Spinal cord (tissue), 10 donors: ENCODE data around the gene BTG1. TPM values are rescaled to one million over a fixed set of nuclear protein-coding genes. Genes with fewer than 3 reads are reported as not detected.
"Not testable (repeated sequence)": the region's sequence is repeated elsewhere in the genome, so short reads cannot be mapped to it uniquely, and the experiment has no call there.

ENCODE experiments used
- DNase-seq, 6 donors: peaks; one replicate each; pipeline versions ENCODE4 v3.0.0 to v3.0.0-alpha.2; 2013 to 2015; ENCODE audit warnings: low spot score in 6 of 6, low read depth in 4 of 6
- H3K27ac ChIP-seq: one replicate; pipeline ENCODE4 v1.5.1; 2013; ENCODE audit warnings: low read depth, low read length, control low read depth
- H3K27me3 ChIP-seq: one replicate; pipeline ENCODE4 v1.6.1; 2013; ENCODE audit warnings: low read length; ENCODE audit not compliant: control insufficient read depth, insufficient read depth
- H3K36me3 ChIP-seq: one replicate; pipeline ENCODE4 v1.6.1; 2013; ENCODE audit warnings: low read length; ENCODE audit not compliant: control insufficient read depth, insufficient read depth
- H3K4me1 ChIP-seq: one replicate; pipeline ENCODE4 v1.6.1; 2013; ENCODE audit warnings: low read length; ENCODE audit not compliant: control insufficient read depth, insufficient read depth
- H3K4me3 ChIP-seq: one replicate; pipeline ENCODE4 v1.5.1; 2013; ENCODE audit warnings: low read depth, low read length, control low read depth
- H3K9me3 ChIP-seq: one replicate; pipeline ENCODE4 v1.6.1; 2013; ENCODE audit warnings: low read length; ENCODE audit not compliant: control insufficient read depth, insufficient read depth
- WGBS: methylation state at CpG from one replicate; pipeline ENCODE4 v1.1.5; 2013; ENCODE audit warnings: missing lambda C conversion rate; ENCODE audit not compliant: insufficient coverage; 5-methylcytosine and 5-hydroxymethylcytosine counted together
- polyA plus RNA-seq, 2 donors: library from polyadenylated mRNA; unstranded; fragments of 120-200 nt; gene quantifications; one replicate each; pipeline ENCODE4 v1.2.1, GENCODE V29; 2013; ENCODE audit not compliant: insufficient read length in 2 of 2
- total RNA-seq, 2 donors: library from RNA; depleted of rRNA in 1 of 2; stranded (reverse); fragments of 120-200 nt in 1 of 2; fragments of >200 nt in 1 of 2; gene quantifications; one replicate each; pipeline versions ENCODE4 v1.2.3 to v1.2.4, GENCODE V29; 2013 to 2014
- donor health status: healthy.

Gene BTG1
- total and polyA plus RNA-seq, 4 donors, result 15.5 to 65.9 (median 42.8) TPM

GRCh38 chr12:92136026-92136730 lies 9.5 kb downstream of the BTG1 start:
- H3K27ac ChIP-seq, result peak overlapping the region; percentile 36
- H3K4me1 ChIP-seq, result peaks cover 3% of the 10 kb centered on the region

GRCh38 chr12:92135541-92135940 lies 10.1 kb downstream of the BTG1 start:
- WGBS, result no CpG with 5 or more reads among the region's 8 CpGs
- not testable (repeated sequence) for DNase-seq, H3K9me3 ChIP-seq, H3K36me3 ChIP-seq, H3K4me1 ChIP-seq, H3K4me3 ChIP-seq, H3K27ac ChIP-seq, H3K27me3 ChIP-seq

More at GRCh38 chr12:92136026-92136730, 9.5 kb downstream of the BTG1 start:
- no peaks in the 10 kb centered on the region for H3K27me3 ChIP-seq
- H3K36me3 ChIP-seq, result no peaks in the 10 kb centered on the region
- H3K4me3 ChIP-seq, result no peak overlapping the region
- H3K9me3 ChIP-seq, result no peaks in the 10 kb centered on the region
- WGBS, result 50% methylated on average over 5 of the region's 8 CpGs
- DNase-seq, result peak in 1 of 6 donors; percentile 34

- Histone ChIP-seq H3K36me3 (no peaks in the 10 kb centered on the region), H3K27ac (no peak overlapping the region), H3K4me1 (peaks cover 6% of the 10 kb centered on the region), H3K27me3 (no peaks in the 10 kb centered on the region), H3K9me3 (no peaks in the 10 kb centered on the region), H3K4me3 (no peak overlapping the region)
- no CpG with 5 or more reads among the region's 5 CpGs for WGBS
- DNase-seq, result no peak
Measured at GRCh38 chr12:92134638-92135274, 10.9 kb downstream of the BTG1 start.

- Histone ChIP-seq H3K4me1 (peaks cover 6% of the 10 kb centered on the region), H3K36me3 (no peaks in the 10 kb centered on the region), H3K27me3 (no peaks in the 10 kb centered on the region), H3K4me3 (no peak overlapping the region), H3K27ac (no peak overlapping the region), H3K9me3 (no peaks in the 10 kb centered on the region)
- WGBS, result 17% methylated on average over 1 of the region's 3 CpGs
- no peak for DNase-seq
Measured at GRCh38 chr12:92133795-92134637, 11.6 kb downstream of the BTG1 start.

GRCh38 chr12:92133171-92133570 lies 12.5 kb downstream of the BTG1 start:
- H3K36me3 ChIP-seq, result no peaks in the 10 kb centered on the region
- WGBS, result no CpG with 5 or more reads among the region's 1 CpG
- H3K9me3 ChIP-seq, result no peaks in the 10 kb centered on the region
- H3K27me3 ChIP-seq, result no peaks in the 10 kb centered on the region
- H3K4me1 ChIP-seq, result peaks cover 6% of the 10 kb centered on the region
- H3K27ac ChIP-seq, result no peak overlapping the region
- no peak for DNase-seq
- H3K4me3 ChIP-seq, result no peak overlapping the region

GRCh38 chr12:92132288-92132687 lies 13.4 kb downstream of the BTG1 start:
- Histone ChIP-seq H3K4me3 (no peak overlapping the region), H3K36me3 (no peaks in the 10 kb centered on the region), H3K27ac (no peak overlapping the region), H3K27me3 (no peaks in the 10 kb centered on the region), H3K4me1 (peaks cover 6% of the 10 kb centered on the region), H3K9me3 (no peaks in the 10 kb centered on the region)
- DNase-seq, result no peak
- WGBS, result no CpG with 5 or more reads among the region's 1 CpG

GRCh38 chr12:92130999-92131398 lies 14.6 kb downstream of the BTG1 start:
- WGBS, result 77% methylated on average over 3 of the region's 4 CpGs
- no peak for DNase-seq
- no peak overlapping the region for H3K27ac ChIP-seq

GRCh38 chr12:92129609-92130008 lies 16.0 kb downstream of the BTG1 start:
- Histone ChIP-seq H3K27me3 (no peaks in the 10 kb centered on the region), H3K36me3 (no peaks in the 10 kb centered on the region), H3K27ac (no peak overlapping the region), H3K9me3 (no peaks in the 10 kb centered on the region), H3K4me3 (no peak overlapping the region), H3K4me1 (peaks cover 9% of the 10 kb centered on the region)
- WGBS, result no CpG with 5 or more reads among the region's 2 CpGs
- DNase-seq, result no peak

More at GRCh38 chr12:92130999-92131398, 14.6 kb downstream of the BTG1 start:
- Histone ChIP-seq H3K9me3 (no peaks in the 10 kb centered on the region), H3K36me3 (no peaks in the 10 kb centered on the region), H3K4me3 (no peak overlapping the region), H3K27me3 (no peaks in the 10 kb centered on the region), H3K4me1 (peaks cover 6% of the 10 kb centered on the region)

- Histone ChIP-seq H3K4me1 (peaks cover 6% of the 10 kb centered on the region), H3K27me3 (no peaks in the 10 kb centered on the region), H3K9me3 (no peaks in the 10 kb centered on the region), H3K27ac (no peak overlapping the region), H3K36me3 (no peaks in the 10 kb centered on the region), H3K4me3 (no peak overlapping the region)
- WGBS, result 100% methylated on average over 1 of the region's 1 CpG
- DNase-seq, result no peak
Measured at GRCh38 chr12:92128612-92129011, 17.0 kb downstream of the BTG1 start.
